B cell (primary cell): Measurements from ENCODE around the gene SHC2.
"Not testable (repeated sequence)": the region's sequence is repeated elsewhere in the genome, so short reads cannot be mapped to it uniquely, and the experiment has no call there.

ENCODE experiments used
- EZH2 ChIP-seq: IDR thresholded peaks from 2 replicates; pipeline ENCODE4 v1.6.1; 2012; ENCODE audit warnings: borderline replicate concordance, low read depth, mild to moderate bottlenecking, moderate library complexity, low read length; ENCODE audit not compliant: insufficient read depth, poor library complexity, severe bottlenecking
- TF ChIP-seq, protein P1 (sequence below): fragments of 200-600 bp; IDR thresholded peaks from one replicate; pipeline ENCODE4 v1.8.0; 2022; ENCODE audit warnings: antibody characterized with exemption, mild to moderate bottlenecking

- TF ChIP-seq, protein P1, sequence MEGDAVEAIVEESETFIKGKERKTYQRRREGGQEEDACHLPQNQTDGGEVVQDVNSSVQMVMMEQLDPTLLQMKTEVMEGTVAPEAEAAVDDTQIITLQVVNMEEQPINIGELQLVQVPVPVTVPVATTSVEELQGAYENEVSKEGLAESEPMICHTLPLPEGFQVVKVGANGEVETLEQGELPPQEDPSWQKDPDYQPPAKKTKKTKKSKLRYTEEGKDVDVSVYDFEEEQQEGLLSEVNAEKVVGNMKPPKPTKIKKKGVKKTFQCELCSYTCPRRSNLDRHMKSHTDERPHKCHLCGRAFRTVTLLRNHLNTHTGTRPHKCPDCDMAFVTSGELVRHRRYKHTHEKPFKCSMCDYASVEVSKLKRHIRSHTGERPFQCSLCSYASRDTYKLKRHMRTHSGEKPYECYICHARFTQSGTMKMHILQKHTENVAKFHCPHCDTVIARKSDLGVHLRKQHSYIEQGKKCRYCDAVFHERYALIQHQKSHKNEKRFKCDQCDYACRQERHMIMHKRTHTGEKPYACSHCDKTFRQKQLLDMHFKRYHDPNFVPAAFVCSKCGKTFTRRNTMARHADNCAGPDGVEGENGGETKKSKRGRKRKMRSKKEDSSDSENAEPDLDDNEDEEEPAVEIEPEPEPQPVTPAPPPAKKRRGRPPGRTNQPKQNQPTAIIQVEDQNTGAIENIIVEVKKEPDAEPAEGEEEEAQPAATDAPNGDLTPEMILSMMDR: not testable (repeated sequence)
- not testable (repeated sequence) for TF ChIP-seq EZH2
These were observed 74.6 kb downstream of the SHC2 start for GRCh38 chr19:386189-386588.
